ENCODE measurements around the gene MACROD1.
"Not testable (repeated sequence)": the region's sequence is repeated elsewhere in the genome, so short reads cannot be mapped to it uniquely, and the experiment has no call there.

MACROD1 gene

DNA sequence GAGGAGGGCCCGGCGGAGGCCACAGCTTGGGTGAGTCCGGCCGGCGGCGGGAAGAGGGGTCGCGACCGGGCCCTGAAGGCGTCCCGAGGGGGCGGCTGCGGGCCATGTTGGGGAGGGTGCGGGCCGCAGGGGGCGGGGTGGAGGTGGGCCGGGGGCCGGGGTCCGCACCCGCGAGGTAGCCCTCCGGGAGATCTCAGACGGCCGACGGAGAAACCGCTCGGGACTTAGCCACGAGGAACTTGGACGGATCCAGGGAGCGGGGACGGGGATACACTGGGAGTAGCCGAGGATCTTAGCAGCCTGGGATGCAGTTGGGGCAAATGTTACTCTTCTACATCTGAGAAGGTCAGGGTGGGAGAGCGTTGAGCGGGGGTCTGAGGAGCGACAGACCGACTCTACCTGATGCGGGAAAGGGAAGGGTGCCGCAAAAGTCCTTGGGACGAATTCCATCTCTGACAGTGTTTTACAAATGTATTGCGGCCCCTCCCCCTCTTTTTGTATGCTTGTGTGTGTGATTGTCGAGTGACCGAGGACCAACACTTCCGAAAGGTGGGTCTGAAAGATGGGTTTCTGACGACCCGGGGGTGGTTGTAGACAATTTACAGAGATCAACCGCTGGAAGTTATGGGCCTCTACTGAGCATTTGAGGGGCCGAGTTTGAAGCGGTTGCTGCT is 20.7 kb upstream of the MACROD1 start:
- in situ Hi-C loops (cut with MboI; ENCODE audit: low pct_unique_long_range_greater_than_20kb, low sequenced_read_pairs), result no loop called here
- peak; percentile 36 for DNase-seq

DNA sequence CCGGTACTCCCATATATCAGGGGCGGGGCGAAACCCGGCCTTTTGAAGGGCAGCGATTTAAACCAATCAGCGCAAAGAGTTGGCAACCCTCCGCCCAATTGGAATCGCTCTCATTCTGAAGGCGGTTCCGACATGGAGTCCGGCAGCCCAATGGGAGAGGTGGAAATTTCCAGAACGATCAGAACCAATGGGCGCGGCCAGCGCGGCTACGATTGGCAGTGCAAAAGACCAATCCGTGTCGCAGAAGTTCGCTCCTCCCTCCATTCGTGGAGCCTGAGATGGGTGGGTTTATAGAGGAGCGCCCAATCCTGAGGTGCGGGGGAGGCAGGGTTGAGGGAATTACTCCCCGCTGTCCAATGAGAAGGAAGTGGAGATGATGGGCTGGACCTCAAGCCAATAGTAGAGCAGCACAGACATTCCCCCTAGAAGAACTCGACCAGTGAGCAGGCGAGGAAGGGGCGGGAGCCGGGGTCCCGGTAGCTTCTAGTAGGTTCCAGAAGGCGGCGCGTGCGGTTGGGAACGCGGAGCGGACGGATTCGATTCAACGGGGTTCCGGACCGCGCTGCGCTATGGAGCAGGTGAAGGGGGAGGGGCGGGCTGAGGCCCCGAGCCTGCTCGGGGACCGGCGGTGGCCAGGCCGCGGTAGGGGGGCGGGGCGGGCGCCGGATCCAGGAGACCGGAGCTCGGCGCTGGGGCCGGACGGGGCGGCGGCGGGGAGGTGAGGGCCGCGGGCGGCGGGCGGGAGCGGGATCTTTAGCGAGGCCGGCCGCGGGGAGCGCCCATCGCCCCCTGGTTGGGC is 20.0 kb upstream of the MACROD1 start, which contains the start of gene STIP1:
Gene STIP1 (plus strand): TSS at position 479 of the 799 bp plus-strand sequence. CDS start 91 bp downstream, at position 570.
- in situ Hi-C loops (cut with MboI; ENCODE audit: low pct_unique_long_range_greater_than_20kb, low sequenced_read_pairs), result no loop called here
- peak; percentile 100 for DNase-seq

- in situ Hi-C loops (cut with MboI; ENCODE audit: low pct_unique_long_range_greater_than_20kb, low sequenced_read_pairs), result no loop called here
- no peak for DNase-seq
These were observed 19.3 kb upstream of the MACROD1 start for GRCh38 chr11:64185175-64185692.

- in situ Hi-C loops (cut with MboI; ENCODE audit: low pct_unique_long_range_greater_than_20kb, low sequenced_read_pairs), result no loop called here
- no peak for DNase-seq
These were observed 18.0 kb upstream of the MACROD1 start for GRCh38 chr11:64183890-64184289.

DNA sequence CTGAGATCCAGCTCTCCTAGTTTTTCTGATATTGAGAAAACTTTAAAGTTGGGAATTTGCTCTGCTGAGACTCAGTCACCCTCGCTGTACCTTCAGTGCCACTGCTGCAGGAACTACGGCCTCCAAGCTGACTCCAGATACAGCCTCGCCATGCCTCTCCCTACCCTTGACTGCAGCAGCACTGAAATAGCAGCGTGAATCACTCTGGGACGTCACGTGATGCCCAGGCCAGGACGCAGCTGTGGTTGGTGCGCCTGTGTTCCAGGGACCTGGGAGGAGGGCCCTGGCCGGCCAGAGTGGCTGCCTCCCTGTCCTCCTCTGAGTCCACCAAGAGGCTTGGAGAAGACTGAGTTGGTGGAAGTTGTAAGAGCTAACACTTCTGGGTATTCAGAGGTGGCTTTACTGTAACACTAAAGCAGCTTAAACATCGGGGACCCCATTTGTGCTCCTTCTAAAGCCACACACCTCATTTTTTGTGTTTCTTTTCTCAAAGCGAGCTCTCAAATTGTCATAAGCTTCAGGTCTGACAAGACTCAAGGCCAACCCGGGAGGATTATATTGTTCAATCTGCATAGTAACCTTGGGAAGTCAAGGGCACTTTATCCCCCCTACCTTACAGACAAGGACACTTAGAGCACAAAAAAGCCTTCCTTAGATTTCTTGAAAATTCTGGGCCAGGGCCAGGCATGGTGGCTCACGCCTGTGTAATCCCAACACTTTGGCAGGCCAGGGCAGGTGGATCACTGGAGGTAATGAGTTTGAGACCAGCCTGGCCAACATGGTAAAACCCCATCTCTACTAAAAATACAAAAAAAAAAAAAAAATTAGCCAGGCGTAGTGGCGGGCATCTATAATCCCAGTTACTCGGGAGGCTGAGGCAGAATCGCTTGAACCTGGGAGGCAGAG is 15.8 kb upstream of the MACROD1 start:
- in situ Hi-C loops (cut with MboI; ENCODE audit: low pct_unique_long_range_greater_than_20kb, low sequenced_read_pairs), result no loop called here
- peak; percentile 82 for DNase-seq

DNA sequence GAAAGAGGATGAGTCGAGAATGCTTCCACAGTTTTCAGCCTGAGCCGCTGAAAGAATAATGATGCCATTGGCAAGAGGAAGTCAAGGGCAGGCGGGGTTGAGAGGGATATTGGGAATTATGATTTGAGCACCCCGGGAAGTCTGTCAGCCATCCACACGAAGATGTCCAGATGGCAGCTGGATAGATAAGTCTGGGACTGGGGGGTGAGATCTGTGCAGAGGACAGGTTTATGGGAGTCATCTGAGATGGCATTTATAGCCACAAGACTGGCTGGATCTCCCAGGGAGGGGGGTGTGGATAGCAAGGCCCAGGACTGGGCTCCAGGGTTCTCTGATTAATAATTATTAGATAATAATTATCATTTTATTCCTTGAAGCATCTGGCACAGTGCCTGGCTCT is 15.0 kb upstream of the MACROD1 start:
- no peak for DNase-seq
- in situ Hi-C loops (cut with MboI; ENCODE audit: low pct_unique_long_range_greater_than_20kb, low sequenced_read_pairs), result no loop called here

- in situ Hi-C loops (cut with MboI; ENCODE audit: low pct_unique_long_range_greater_than_20kb, low sequenced_read_pairs), result no loop called here
These were observed 13.2 kb upstream of the MACROD1 start for GRCh38 chr11:64178951-64179639.

GRCh38 chr11:64178203-64178602 is 12.3 kb upstream of the MACROD1 start:
- no peak for DNase-seq
- in situ Hi-C loops (cut with MboI; ENCODE audit: low pct_unique_long_range_greater_than_20kb, low sequenced_read_pairs), result no loop called here

More at GRCh38 chr11:64178951-64179639, 13.2 kb upstream of the MACROD1 start:
- no peak for DNase-seq

- DNase-seq, result no peak
- in situ Hi-C loops (cut with MboI; ENCODE audit: low pct_unique_long_range_greater_than_20kb, low sequenced_read_pairs), result no loop called here
These were observed 10.8 kb upstream of the MACROD1 start for GRCh38 chr11:64176751-64177150.

GRCh38 chr11:64173616-64174355 is 7.9 kb upstream of the MACROD1 start:
- in situ Hi-C loops (cut with MboI; ENCODE audit: low pct_unique_long_range_greater_than_20kb, low sequenced_read_pairs), result no loop called here
- no peak for DNase-seq

DNA sequence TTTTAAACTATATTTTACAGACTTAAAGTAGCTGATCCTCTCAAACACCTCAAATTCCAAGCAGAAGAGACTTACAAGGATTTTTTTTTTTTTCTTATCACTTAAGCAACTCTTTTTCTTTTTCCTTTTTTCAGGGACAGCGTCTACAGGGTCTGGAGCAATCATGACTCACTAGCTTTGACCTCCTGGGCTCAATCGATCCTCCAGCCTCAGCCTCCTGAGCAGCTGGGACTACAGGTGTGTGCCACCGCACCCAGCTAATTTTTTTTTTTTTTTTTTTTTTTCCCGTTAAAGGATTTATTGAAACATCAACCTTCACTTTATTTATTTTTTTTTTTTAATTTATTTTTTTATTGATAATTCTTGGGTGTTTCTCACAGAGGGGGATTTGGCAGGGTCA is 4.5 kb upstream of the MACROD1 start:
- DNase-seq, result no peak
- in situ Hi-C loops (cut with MboI; ENCODE audit: low pct_unique_long_range_greater_than_20kb, low sequenced_read_pairs), result no loop called here

DNA sequence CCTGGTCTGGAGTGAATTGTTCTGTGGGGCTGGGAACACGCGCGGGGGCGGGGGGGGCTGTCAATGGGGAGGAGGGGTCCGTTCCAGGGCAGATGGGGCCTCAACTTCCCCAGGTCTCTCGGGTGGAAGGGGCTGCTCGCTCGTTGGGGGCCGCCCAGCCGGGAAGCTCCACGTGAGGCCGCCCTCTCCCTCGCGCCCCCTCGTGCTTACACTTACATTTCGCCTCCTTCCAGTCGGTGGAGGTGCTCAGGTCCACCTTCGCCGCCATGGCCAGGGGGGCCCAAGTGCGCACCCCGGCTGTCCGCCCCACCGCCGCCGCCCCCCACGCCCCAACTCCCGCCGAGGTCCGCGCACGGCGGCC is 452 bp downstream of the MACROD1 start:
- DNase-seq, result no peak
- in situ Hi-C loops (cut with MboI; ENCODE audit: low pct_unique_long_range_greater_than_20kb, low sequenced_read_pairs), result no loop called here

DNA sequence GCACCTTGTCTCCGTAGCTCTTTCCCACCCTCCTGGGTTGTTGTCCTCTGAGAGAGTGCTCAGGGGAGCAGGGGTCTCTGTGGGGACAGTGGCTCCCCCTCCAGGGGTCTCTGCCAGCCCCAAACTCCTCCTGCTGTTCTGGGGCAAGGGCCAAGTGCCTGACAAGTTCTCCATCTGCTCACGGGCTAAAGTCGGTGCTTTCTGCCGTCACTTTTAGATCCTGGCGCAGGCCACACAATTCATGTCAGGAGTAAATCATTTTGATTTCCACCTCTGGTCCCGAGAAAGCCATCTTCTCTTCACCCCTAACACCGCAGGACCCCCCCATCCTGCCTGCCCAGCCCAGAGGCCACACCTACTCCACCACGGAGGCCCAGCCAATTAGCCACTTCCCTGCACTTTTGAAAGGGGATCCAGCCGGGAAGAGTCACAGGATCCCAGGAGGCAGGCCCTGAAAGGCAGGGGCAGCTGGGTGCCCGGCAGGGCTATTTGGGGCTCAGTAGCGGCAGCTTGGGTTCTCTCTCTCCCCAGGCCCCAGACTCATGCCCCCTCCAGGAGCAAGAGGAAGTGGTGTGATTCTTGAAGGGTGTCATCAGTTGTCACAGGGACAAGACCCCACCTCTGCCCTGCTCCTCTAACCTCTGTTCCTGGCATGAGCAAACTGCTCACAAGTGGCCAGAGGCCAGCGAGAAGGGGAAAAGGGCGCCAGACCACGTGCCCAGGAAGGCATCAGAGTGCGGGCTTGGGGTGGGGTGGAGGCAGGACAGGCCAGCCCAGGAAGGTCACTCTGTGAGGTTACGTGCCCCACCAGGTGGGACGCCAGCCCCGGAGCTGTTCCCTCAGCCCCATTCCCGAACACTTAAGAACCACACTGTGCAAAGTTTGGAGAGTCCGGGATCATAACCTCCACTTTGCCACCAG is 1.3 kb downstream of the MACROD1 start:
- peak; percentile 32 for DNase-seq
- in situ Hi-C loops (cut with MboI; ENCODE audit: low pct_unique_long_range_greater_than_20kb, low sequenced_read_pairs), result no loop called here

DNA sequence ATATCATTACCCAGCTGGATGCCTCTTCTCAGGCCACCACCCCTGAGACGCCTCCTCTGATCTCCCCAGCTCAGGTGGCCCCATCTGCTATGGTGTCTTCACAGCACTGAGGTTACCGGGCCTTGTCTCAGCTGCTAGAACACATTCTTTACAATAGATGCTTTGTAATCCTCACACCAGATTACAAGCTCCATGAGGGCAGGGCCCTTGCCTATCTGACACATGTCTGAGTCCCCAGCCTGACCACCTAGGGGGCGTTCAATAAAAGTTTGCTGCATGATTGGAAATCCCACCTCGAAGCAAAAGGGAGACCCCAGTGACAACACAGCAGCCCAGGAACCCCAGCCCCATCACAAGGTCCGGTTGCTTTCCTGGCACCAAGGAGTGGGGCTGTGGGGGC is 2.0 kb downstream of the MACROD1 start:
- no peak for DNase-seq
- in situ Hi-C loops (cut with MboI; ENCODE audit: low pct_unique_long_range_greater_than_20kb, low sequenced_read_pairs), result no loop called here

GRCh38 chr11:64162769-64163168 is 3.1 kb downstream of the MACROD1 start:
- in situ Hi-C loops (cut with MboI; ENCODE audit: low pct_unique_long_range_greater_than_20kb, low sequenced_read_pairs); DNase-seq: not testable (repeated sequence)

GRCh38 chr11:64161037-64161436 is 4.9 kb downstream of the MACROD1 start:
- in situ Hi-C loops (cut with MboI; ENCODE audit: low pct_unique_long_range_greater_than_20kb, low sequenced_read_pairs), result no loop called here
- DNase-seq, result no peak

DNA sequence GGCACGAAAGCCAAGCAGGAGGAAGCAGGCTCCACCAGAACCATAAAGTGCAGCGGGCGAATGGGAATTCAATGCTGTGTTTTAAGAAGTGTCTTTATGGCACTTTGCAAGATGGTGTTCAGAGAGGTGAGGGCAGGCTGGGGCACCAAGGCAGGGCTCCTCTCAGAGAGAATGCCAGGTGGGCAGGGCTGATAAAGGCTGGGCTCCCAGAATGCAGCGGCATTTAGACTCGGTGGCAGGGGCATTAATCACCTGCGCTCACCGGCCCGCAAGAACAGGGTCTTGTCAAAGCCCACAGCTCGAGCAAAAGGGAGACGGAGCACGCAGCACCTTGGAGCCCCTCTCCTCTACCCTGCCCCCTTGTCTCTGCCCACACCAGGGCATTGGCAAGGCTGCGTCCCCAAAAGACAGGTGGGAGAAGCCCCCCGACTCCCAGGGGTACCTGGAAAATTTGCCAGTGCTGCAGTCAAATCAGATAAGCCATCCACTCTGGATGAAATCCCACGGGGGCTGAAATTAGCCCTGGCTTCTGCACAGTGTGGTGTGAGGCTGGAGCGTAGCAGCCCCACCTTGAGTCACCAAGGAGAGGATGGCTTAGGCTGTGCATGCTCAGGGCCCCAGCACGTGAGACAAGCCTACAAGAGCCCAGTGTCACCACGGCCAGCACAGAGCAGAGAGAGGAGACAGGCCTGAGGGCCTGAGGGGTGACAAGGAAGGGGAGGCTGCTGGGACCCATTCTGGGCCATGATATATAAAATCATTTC is 8.1 kb downstream of the MACROD1 start:
- DNase-seq, result no peak
- in situ Hi-C loops (cut with MboI; ENCODE audit: low pct_unique_long_range_greater_than_20kb, low sequenced_read_pairs), result no loop called here
